Transverse colon (tissue), 4 donors: ENCODE measurements around the gene MGLL. TPM values are rescaled to one million over a fixed set of nuclear protein-coding genes. Genes with fewer than 3 reads are reported as not detected.

ENCODE experiments used
- DNase-seq: peaks from one replicate; pipeline ENCODE4 v3.0.0-alpha.2; 2019
- H3K27ac ChIP-seq, 4 donors: fragments of 200-600 bp; sonication (generic); 2 replicates each; pipeline ENCODE4 v1.5.1; 2016 to 2018; ENCODE audit warnings: inconsistent platforms in 4 of 4
- H3K27me3 ChIP-seq: fragments of 200-600 bp; sonication (generic); 2 replicates; pipeline ENCODE4 v1.5.1; 2017; ENCODE audit warnings: inconsistent platforms
- H3K36me3 ChIP-seq, 4 donors: fragments of 200-600 bp; sonication (generic); 2 replicates each; pipeline ENCODE4 v1.5.1; 2017 to 2019; ENCODE audit warnings: inconsistent platforms in 4 of 4
- H3K4me1 ChIP-seq, 4 donors: fragments of 200-600 bp; sonication (generic); 2 replicates each; pipeline ENCODE4 v1.5.1; 2017 to 2020; ENCODE audit warnings: inconsistent platforms in 4 of 4
- H3K4me3 ChIP-seq, 4 donors: fragments of 200-600 bp; sonication (generic); 1 replicate in 1 of 4; 2 replicates in 3 of 4; pipeline versions ENCODE4 v1.5.1 to v1.6.1; 2017 to 2019; ENCODE audit warnings: inconsistent platforms in 4 of 4
- H3K9me3 ChIP-seq, 2 donors: fragments of 200-600 bp; sonication (generic); 2 replicates each; pipeline ENCODE4 v1.5.1; 2017 to 2019; ENCODE audit warnings: inconsistent platforms in 2 of 2
- EP300 ChIP-seq: sonication (generic); formaldehyde crosslinking; IDR thresholded peaks from one replicate; pipeline ENCODE4 v1.6.1; 2017; ENCODE audit warnings: antibody characterized with exemption, low read depth
- POLR2A ChIP-seq: fragments of 450-650 bp; IDR thresholded peaks from one replicate; pipeline ENCODE4 v1.6.1; 2016; ENCODE audit warnings: antibody characterized with exemption, mild to moderate bottlenecking, moderate library complexity
- POLR2AphosphoS5 ChIP-seq, 3 donors: sonication (generic); formaldehyde crosslinking; IDR thresholded peaks; one replicate each; pipeline ENCODE4 v1.6.1; 2016; ENCODE audit warnings: antibody characterized with exemption in 3 of 3
- WGBS, 2 donors: methylation state at CpG; one replicate each; pipeline ENCODE4 v1.1.5; 2018; ENCODE audit warnings: low coverage in 1 of 2; 5-methylcytosine and 5-hydroxymethylcytosine counted together
- in situ Hi-C, 4 donors: fragments of 200-750 bp; cut with MboI; loops; one replicate each; pipeline versions ENCODE4 v1.15.0 to v1.15.1; 2017; ENCODE audit warnings: low sequenced_read_pairs in 3 of 4, low pct_ligation_motif_present in 1 of 4, low pct_unique_long_range_greater_than_20kb in 1 of 4
- intact Hi-C: fragments of 100-400 bp; cut with DNase I; formaldehyde crosslinking; loops from one replicate; pipeline ENCODE4 v1.15.1; 2023; ENCODE audit warnings: low total_unique reads
- total RNA-seq, 4 donors: library from RNA; depleted of rRNA; stranded (reverse); fragments of >200 nt; gene quantifications; one replicate each; pipeline ENCODE4 v1.1.0, GENCODE V29; 2016
- TF ChIP-seq, protein P1 (sequence below), 5 experiments: fragments of 200-600 bp in 3 of 5; fragments of 450-650 bp in 2 of 5; sonication (generic) in 3 of 5; IDR thresholded peaks; 1 replicate in 2 of 5; 2 replicates in 3 of 5; pipeline ENCODE4 v1.5.1; 2016 to 2017; ENCODE audit warnings: antibody characterized with exemption in 5 of 5, inconsistent platforms in 3 of 5, mild to moderate bottlenecking in 2 of 5, moderate library complexity in 1 of 5

Gene MGLL
- 100 to 1,000 TPM; 150 to 329 (median 294) TPM for total RNA-seq

DNA sequence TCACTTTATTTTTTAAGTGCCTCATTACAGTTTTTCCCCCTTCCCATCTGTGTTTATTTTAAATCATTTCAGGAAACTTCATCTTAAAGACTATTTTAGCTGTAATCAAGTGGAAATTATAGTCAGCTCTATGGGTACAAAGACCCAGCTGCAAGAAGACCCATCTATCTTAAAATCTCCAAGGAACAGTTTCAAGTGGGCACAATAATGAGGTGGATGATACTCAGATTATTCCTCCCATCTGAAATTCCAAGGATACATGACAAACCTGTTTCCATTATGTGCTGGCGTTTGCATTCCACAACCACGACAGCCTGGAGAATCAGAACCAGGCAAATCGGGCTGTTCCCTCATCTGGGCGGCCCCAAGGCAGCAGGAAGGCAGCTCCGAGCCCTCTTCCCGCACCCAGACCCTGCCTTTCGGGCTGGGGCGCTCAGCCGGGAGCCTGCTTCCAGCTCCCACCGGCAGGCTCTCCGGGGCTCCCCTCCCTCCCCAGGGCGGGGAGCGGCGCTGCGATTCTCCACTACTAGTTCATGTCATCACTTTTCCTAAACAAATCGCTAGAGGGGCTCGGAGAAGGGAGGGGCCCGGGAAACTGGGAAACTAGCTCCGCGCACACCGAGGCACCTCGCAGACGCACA is at the start of gene MGLL:
Gene MGLL (minus strand): TSS at position 475 of the 641 bp plus-strand sequence. CDS start 197 bp downstream, at position 278.
- intact Hi-C loops = loop anchor here (5.0 kb wide), 1 partner anchor 130 kb away; no protein-coding TSS in a partner anchor
- H3K9me3 ChIP-seq = no peaks in the 10 kb centered on the region
- peak within 1 kb of the TSS; percentile 78 to 90 (median 84) for H3K4me3 ChIP-seq
- peak; percentile 59 for DNase-seq
- no peak for TF ChIP-seq EP300
- TF ChIP-seq POLR2AphosphoS5 (IDR thresholded peaks at IDR 0.05) = peak in 2 of 3 donors; percentile 44 to 56
- TF ChIP-seq, protein P1, sequence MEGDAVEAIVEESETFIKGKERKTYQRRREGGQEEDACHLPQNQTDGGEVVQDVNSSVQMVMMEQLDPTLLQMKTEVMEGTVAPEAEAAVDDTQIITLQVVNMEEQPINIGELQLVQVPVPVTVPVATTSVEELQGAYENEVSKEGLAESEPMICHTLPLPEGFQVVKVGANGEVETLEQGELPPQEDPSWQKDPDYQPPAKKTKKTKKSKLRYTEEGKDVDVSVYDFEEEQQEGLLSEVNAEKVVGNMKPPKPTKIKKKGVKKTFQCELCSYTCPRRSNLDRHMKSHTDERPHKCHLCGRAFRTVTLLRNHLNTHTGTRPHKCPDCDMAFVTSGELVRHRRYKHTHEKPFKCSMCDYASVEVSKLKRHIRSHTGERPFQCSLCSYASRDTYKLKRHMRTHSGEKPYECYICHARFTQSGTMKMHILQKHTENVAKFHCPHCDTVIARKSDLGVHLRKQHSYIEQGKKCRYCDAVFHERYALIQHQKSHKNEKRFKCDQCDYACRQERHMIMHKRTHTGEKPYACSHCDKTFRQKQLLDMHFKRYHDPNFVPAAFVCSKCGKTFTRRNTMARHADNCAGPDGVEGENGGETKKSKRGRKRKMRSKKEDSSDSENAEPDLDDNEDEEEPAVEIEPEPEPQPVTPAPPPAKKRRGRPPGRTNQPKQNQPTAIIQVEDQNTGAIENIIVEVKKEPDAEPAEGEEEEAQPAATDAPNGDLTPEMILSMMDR (IDR thresholded peaks at IDR 0.05) = peak in 2 of 5 experiments; percentile 18
- in situ Hi-C loops = no loop called here
- peaks cover 31 to 51% (median 44%) of the 10 kb centered on the region in 4 donors for H3K4me1 ChIP-seq
- H3K27ac ChIP-seq = peak within 1 kb of the TSS; percentile 93 to 94 (median 94)
- H3K27me3 ChIP-seq = no peaks in the 10 kb centered on the region
- no peaks in the 10 kb centered on the region for H3K36me3 ChIP-seq
- WGBS, 2 donors = 4% methylated on average over 12 of the region's 23 CpGs; no CpG with 5 or more reads in 1 of the 2 donors

DNA sequence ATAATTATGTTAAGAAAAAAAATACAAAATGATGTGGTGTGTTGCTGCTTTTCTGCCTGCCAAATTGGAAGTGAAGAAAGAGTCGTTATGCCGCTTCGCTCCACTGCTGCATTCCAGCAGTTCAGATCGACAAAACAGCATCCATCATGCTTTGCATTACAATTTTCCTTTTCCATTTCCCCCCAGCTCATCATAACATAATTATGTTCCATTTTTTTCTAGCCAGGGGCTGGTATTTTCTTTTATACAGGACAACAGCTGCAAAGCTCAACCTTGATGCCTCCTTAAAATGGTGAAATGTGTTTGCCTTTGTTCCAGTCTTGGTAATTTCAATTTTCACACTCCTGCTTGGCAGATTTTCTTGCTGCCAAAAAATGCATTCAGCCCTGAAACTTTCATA is 47.8 kb upstream of the MGLL start:
- H3K36me3 ChIP-seq = no peaks in the 10 kb centered on the region
- in situ Hi-C loops (no loop called here), intact Hi-C loops (no loop called here)
- no peak overlapping the region for H3K4me3 ChIP-seq
- no peaks in the 10 kb centered on the region for H3K27me3 ChIP-seq
- no peaks in the 10 kb centered on the region for H3K4me1 ChIP-seq
- H3K27ac ChIP-seq = no peak overlapping the region
- no peaks in the 10 kb centered on the region for H3K9me3 ChIP-seq
- 72 to 85% methylated on average over 4 of the region's 4 CpGs for WGBS, 2 donors
- DNase-seq = no peak
- no peak for TF ChIP-seq POLR2AphosphoS5 (IDR thresholded peaks at IDR 0.05)
- TF ChIP-seq, protein P1 (IDR thresholded peaks at IDR 0.05) = no peak
- TF ChIP-seq EP300 = no peak
- TF ChIP-seq POLR2A = no peak

DNA sequence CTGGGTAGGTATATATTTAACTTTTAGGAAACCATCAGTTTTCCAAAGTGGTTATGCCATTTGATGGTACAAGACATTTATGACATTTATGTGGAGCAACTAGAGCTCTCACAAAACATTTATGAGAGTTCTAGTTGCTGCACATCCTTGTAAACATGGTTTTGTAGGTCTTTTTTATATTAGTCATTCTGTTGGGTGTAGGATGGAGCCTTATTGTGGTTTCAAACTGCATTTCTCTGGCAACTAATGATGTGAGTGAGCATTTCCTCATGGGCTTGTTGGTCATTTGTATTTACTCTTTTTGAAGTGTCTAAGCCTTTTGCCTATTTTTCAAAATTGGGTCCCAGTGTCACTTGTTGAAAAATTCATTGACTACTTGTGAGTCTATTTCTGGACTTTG is 45.7 kb upstream of the MGLL start:
- H3K4me3 ChIP-seq = no peak overlapping the region
- H3K4me1 ChIP-seq = no peaks in the 10 kb centered on the region
- intact Hi-C loops = no loop called here
- in situ Hi-C loops = no loop called here
- H3K9me3 ChIP-seq = no peaks in the 10 kb centered on the region
- no peak for TF ChIP-seq EP300
- no peak for TF ChIP-seq POLR2A
- no peak for TF ChIP-seq POLR2AphosphoS5 (IDR thresholded peaks at IDR 0.05)
- TF ChIP-seq, protein P1 (IDR thresholded peaks at IDR 0.05) = no peak
- no peak for DNase-seq
- H3K27ac ChIP-seq = no peak overlapping the region
- no peaks in the 10 kb centered on the region for H3K27me3 ChIP-seq
- no peaks in the 10 kb centered on the region for H3K36me3 ChIP-seq

DNA sequence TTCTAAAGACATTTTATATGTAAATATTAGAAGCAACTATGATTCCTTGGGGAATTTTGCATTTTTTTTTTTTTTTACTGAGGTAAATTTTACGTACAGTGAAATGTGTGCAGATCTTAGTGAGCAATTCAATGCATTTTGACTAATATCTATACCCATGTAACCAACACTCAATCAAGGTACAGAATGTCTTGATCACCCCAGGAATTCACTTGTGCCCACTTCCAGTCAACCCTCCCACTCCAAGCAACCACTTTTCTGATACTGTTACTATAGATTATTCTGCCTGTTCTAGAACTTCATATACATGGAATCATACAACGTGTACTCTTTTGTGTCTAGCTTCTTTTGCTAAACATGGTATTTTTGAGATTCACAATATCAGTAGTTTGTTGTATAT is 45.1 kb upstream of the MGLL start:
- intact Hi-C loops (no loop called here), in situ Hi-C loops (no loop called here)
- Histone ChIP-seq H3K27ac (no peak overlapping the region), H3K36me3 (no peaks in the 10 kb centered on the region), H3K4me3 (no peak overlapping the region), H3K4me1 (no peaks in the 10 kb centered on the region), H3K9me3 (no peaks in the 10 kb centered on the region), H3K27me3 (no peaks in the 10 kb centered on the region)
- no peak for DNase-seq
- WGBS, 2 donors = 66 to 80% methylated on average over 2 of the region's 2 CpGs
- TF ChIP-seq, protein P1 (IDR thresholded peaks at IDR 0.05) = no peak
- no peak for TF ChIP-seq EP300
- no peak for TF ChIP-seq POLR2A
- no peak for TF ChIP-seq POLR2AphosphoS5 (IDR thresholded peaks at IDR 0.05)
